Stimulated activated CD4-positive, alpha-beta T cell treated with anti-CD3 and anti-CD28 coated beads, Interleukin-1b, Interleukin-23, amount 100 ng/mL, for 4 hours (primary cell): ENCODE data around the gene TMED1.

Experiments used
- DNase-seq, 2 donors: peaks; one replicate each; pipeline ENCODE4 v3.0.0-alpha.2; 2020; ENCODE audit warnings: low read depth in 2 of 2

The TMED1 gene

GRCh38 chr19:10831987-10832938 lies 3.7 kb downstream of the TMED1 start:
- no peak for DNase-seq

GRCh38 chr19:10830931-10831779 lies 4.9 kb downstream of the TMED1 start:
- no peak for DNase-seq

GRCh38 chr19:10830370-10830769 lies 5.6 kb downstream of the TMED1 start:
- no peak for DNase-seq

GRCh38 chr19:10829967-10830366 lies 6.0 kb downstream of the TMED1 start:
- DNase-seq, result no peak

- no peak for DNase-seq
Observed at GRCh38 chr19:10828981-10829821, 6.8 kb downstream of the TMED1 start.

- DNase-seq, result no peak
Observed at GRCh38 chr19:10826846-10827245, 9.2 kb downstream of the TMED1 start.

GRCh38 chr19:10826231-10826630 lies 9.8 kb downstream of the TMED1 start:
- DNase-seq, result no peak

- no peak for DNase-seq
Observed at GRCh38 chr19:10823690-10824089, 12.3 kb downstream of the TMED1 start.

- no peak for DNase-seq
Observed at GRCh38 chr19:10820173-10820572, 15.8 kb downstream of the TMED1 start.

- no peak for DNase-seq
Observed at GRCh38 chr19:10819124-10820060, 16.6 kb downstream of the TMED1 start.

GRCh38 chr19:10818301-10819123 lies 17.5 kb downstream of the TMED1 start:
- DNase-seq, result no peak

- no peak for DNase-seq
Observed at GRCh38 chr19:10817291-10818038, 18.5 kb downstream of the TMED1 start.

GRCh38 chr19:10816691-10817090 lies 19.3 kb downstream of the TMED1 start:
- no peak for DNase-seq

- DNase-seq, result no peak
Observed at GRCh38 chr19:10815969-10816644, 19.9 kb downstream of the TMED1 start.

GRCh38 chr19:10815007-10815536 lies 20.9 kb downstream of the TMED1 start:
- DNase-seq, result no peak

GRCh38 chr19:10812902-10813404 lies 23.1 kb downstream of the TMED1 start:
- no peak for DNase-seq

- DNase-seq, result no peak
Observed at GRCh38 chr19:10812196-10812595, 23.8 kb downstream of the TMED1 start.
